Ovary (tissue), 10 donors: Measurements from ENCODE around the gene KRT24. TPM values are rescaled to one million over a fixed set of nuclear protein-coding genes. Genes with fewer than 3 reads are reported as not detected.
"Not testable (repeated sequence)": the region's sequence is repeated elsewhere in the genome, so short reads cannot be mapped to it uniquely, and the experiment has no call there.

Experiments
- DNase-seq, 5 donors: peaks; one replicate each; pipeline ENCODE4 v3.0.0-alpha.2; 2019 to 2020
- H3K27ac ChIP-seq, 2 donors: fragments of 200-600 bp; one replicate each; pipeline versions ENCODE4 v1.5.1 to v1.8.0; 2019 to 2022
- H3K27me3 ChIP-seq: fragments of 200-600 bp; one replicate; pipeline ENCODE4 v1.8.0; 2022
- H3K36me3 ChIP-seq: fragments of 200-600 bp; sonication (generic); one replicate; pipeline ENCODE4 v1.5.1; 2019
- H3K4me1 ChIP-seq: one replicate; pipeline ENCODE4 v1.8.1; 2013; ENCODE audit warnings: mild to moderate bottlenecking, moderate library complexity; ENCODE audit not compliant: insufficient read depth
- H3K4me3 ChIP-seq: fragments of 200-600 bp; sonication (generic); one replicate; pipeline ENCODE4 v1.5.1; 2017
- H3K9me3 ChIP-seq, 2 donors: fragments of 200-600 bp in 1 of 2; sonication (generic) in 1 of 2; one replicate each; pipeline versions ENCODE4 v1.5.1 to v1.8.1; 2013 to 2019; ENCODE audit warnings: mild to moderate bottlenecking in 1 of 2, moderate library complexity in 1 of 2
- CTCF ChIP-seq, 3 donors: fragments of 450-650 bp in 2 of 3; fragments of 200-600 bp in 1 of 3; IDR thresholded peaks; one replicate each; pipeline versions ENCODE4 v1.5.1 to v1.8.0; 2016 to 2022; ENCODE audit warnings: antibody characterized with exemption in 3 of 3, mild to moderate bottlenecking in 1 of 3
- EP300 ChIP-seq: sonication (generic); formaldehyde crosslinking; IDR thresholded peaks from one replicate; pipeline ENCODE4 v1.6.1; 2017; ENCODE audit warnings: antibody characterized with exemption
- POLR2A ChIP-seq: fragments of 450-650 bp; IDR thresholded peaks from one replicate; pipeline ENCODE4 v1.6.1; 2017; ENCODE audit warnings: antibody characterized with exemption, mild to moderate bottlenecking, moderate library complexity
- WGBS, 3 donors: extraction: QIAGEN DNeasy Blood & Tissue Kit in 1 of 3; methylation state at CpG; one replicate each; pipeline versions ENCODE4 v1.1.5 to v1.1.7; 2013 to 2017; 5-methylcytosine and 5-hydroxymethylcytosine counted together
- intact Hi-C, 4 donors: fragments of 100-400 bp; cut with DNase I; formaldehyde crosslinking; loops; one replicate each; pipeline versions ENCODE4 v1.11.0 to v1.15.1; 2022 to 2023
- long read RNA-seq, 3 donors: library from polyadenylated mRNA in 2 of 3; unstranded in 2 of 3; transcript quantifications; one replicate each; pipeline ENCODE4 v2.0.0 and lab custom pipeline, GENCODE V29; 2021 to 2026
- polyA plus RNA-seq, 2 donors: library from polyadenylated mRNA; stranded (reverse); fragments of 200-250 nt in 1 of 2; fragments of 350-450 nt in 1 of 2; fragmentation: Illumina TruSeq in 1 of 2; extraction: RNeasy Lipid Tissue Mini Kit (QIAGEN cat#74804) in 1 of 2; gene quantifications; one replicate each; pipeline ENCODE4 v1.2.3, GENCODE V29; 2013 to 2014
- total RNA-seq, 7 donors: library from RNA; depleted of rRNA in 2 of 7; stranded (reverse); fragments of >200 nt in 2 of 7; fragmentation: NEBNext Ultra II Directional in 3 of 7; extraction: Animal tissue kit (Norgen Biotek cat#: 25700) in 3 of 7; gene quantifications; one replicate each; pipeline versions ENCODE4 v1.1.0 to v1.2.4, GENCODE V29; 2016 to 2023
- donor health status: DM: no; HTN: no; CAD: no; lungs with moderate emphysema.
- donor health status: DM: no; HTN: no; CAD: no.
- donor health status: Bipolar disorder and iron deficiency.
- donor health status: DM: yes; HTN: yes; CAD: no.
- donor health status: DM: no; HTN: no; CAD: no.
- donor health status: DM: yes; HTN: yes; CAD: no.

Gene KRT24
- total RNA-seq, result not detected
- polyA plus RNA-seq, result not detected
- long read RNA-seq, donor 1, result 0 reads
- long read RNA-seq, donor 2, result 0 reads
- long read RNA-seq, donor 3, result 0 reads

GRCh38 chr17:40703652-40704051 lies at the start of gene KRT24:
TSS of gene KRT24 (minus strand) at chr17:40703752. CDS start at chr17:40703693, 59 bp downstream.
- no peaks in the 10 kb centered on the region for H3K4me1 ChIP-seq
- no peak within 1 kb of the TSS for H3K4me3 ChIP-seq
- 78 to 86% (median 82%) methylated on average over 7 of the region's 7 CpGs for WGBS, 3 donors
- intact Hi-C loops, result no loop called here
- H3K27ac ChIP-seq, result no peak within 1 kb of the TSS
- DNase-seq, result no peak
- TF ChIP-seq CTCF (IDR thresholded peaks at IDR 0.05) (no peak), POLR2A (no peak), EP300 (no peak)
- H3K36me3 ChIP-seq, result no peaks in the 10 kb centered on the region
- no peaks in the 10 kb centered on the region for H3K9me3 ChIP-seq
- H3K27me3 ChIP-seq, result no peaks in the 10 kb centered on the region

- DNase-seq, result no peak
- no peak for TF ChIP-seq POLR2A
- TF ChIP-seq CTCF (IDR thresholded peaks at IDR 0.05), result no peak
- no peak for TF ChIP-seq EP300
- H3K4me3 ChIP-seq, result no peak overlapping the region
- H3K4me1 ChIP-seq, result no peaks in the 10 kb centered on the region
- H3K27me3 ChIP-seq, result no peaks in the 10 kb centered on the region
- no peaks in the 10 kb centered on the region for H3K36me3 ChIP-seq
- H3K27ac ChIP-seq, result no peak overlapping the region
- WGBS, 3 donors, result 82 to 85% (median 84%) methylated on average over 14 of the region's 14 CpGs
- no peaks in the 10 kb centered on the region for H3K9me3 ChIP-seq
- intact Hi-C loops, result no loop called here
Measured at GRCh38 chr17:40751065-40751464, 47.5 kb upstream of the KRT24 start.

GRCh38 chr17:40750391-40750790 lies 46.8 kb upstream of the KRT24 start:
- WGBS, 3 donors, result 59 to 77% (median 64%) methylated on average over 6 of the region's 6 CpGs
- H3K4me1 ChIP-seq, result no peaks in the 10 kb centered on the region
- H3K9me3 ChIP-seq, result no peaks in the 10 kb centered on the region
- TF ChIP-seq POLR2A (no peak), EP300 (no peak), CTCF (IDR thresholded peaks at IDR 0.05) (no peak)
- no peak overlapping the region for H3K27ac ChIP-seq
- intact Hi-C loops, result no loop called here
- H3K36me3 ChIP-seq, result no peaks in the 10 kb centered on the region
- no peak overlapping the region for H3K4me3 ChIP-seq
- no peaks in the 10 kb centered on the region for H3K27me3 ChIP-seq
- DNase-seq, result no peak

- H3K4me3 ChIP-seq, H3K27me3 ChIP-seq, H3K27ac ChIP-seq, H3K4me1 ChIP-seq, H3K36me3 ChIP-seq, DNase-seq, H3K9me3 ChIP-seq, intact Hi-C loops: not testable (repeated sequence)
- 61 to 75% (median 66%) methylated on average over 1 of the region's 1 CpG for WGBS, 3 donors
Measured at GRCh38 chr17:40748666-40749065, 45.1 kb upstream of the KRT24 start.

GRCh38 chr17:40738553-40738952 lies 35.0 kb upstream of the KRT24 start:
- no peak for DNase-seq
- WGBS, 3 donors, result 62 to 75% (median 63%) methylated on average over 4 of the region's 4 CpGs
- intact Hi-C loops, result no loop called here

More at GRCh38 chr17:40738553-40738952, 35.0 kb upstream of the KRT24 start:
- Histone ChIP-seq H3K27ac (no peak overlapping the region), H3K4me3 (no peak overlapping the region), H3K9me3 (no peaks in the 10 kb centered on the region), H3K36me3 (no peaks in the 10 kb centered on the region), H3K27me3 (no peaks in the 10 kb centered on the region), H3K4me1 (no peaks in the 10 kb centered on the region)
- TF ChIP-seq EP300 (no peak), POLR2A (no peak), CTCF (IDR thresholded peaks at IDR 0.05) (no peak)
